Endometrium (tissue), 2 donors: Measurements from ENCODE around the gene SMIM10L2A.
"Not testable (repeated sequence)": the region's sequence is repeated elsewhere in the genome, so short reads cannot be mapped to it uniquely, and the experiment has no call there.

ENCODE experiments used
- FAIRE-seq: peaks from 2 replicates; lab custom pipeline; 2012; peaks lifted over from hg19 to GRCh38; lab: Jason Lieb, UNC
- donor health status: control.
- donor health status: control.

The SMIM10L2A gene

GRCh38 chrX:135421932-135422809 is at the start of gene SMIM10L2A:
Gene SMIM10L2A (plus strand): TSS chrX:135421944. CDS start chrX:135422132, 188 bp downstream.
- no peak for FAIRE-seq

GRCh38 chrX:135373357-135373756 is 48.4 kb upstream of the SMIM10L2A start:
- no peak for FAIRE-seq

DNA sequence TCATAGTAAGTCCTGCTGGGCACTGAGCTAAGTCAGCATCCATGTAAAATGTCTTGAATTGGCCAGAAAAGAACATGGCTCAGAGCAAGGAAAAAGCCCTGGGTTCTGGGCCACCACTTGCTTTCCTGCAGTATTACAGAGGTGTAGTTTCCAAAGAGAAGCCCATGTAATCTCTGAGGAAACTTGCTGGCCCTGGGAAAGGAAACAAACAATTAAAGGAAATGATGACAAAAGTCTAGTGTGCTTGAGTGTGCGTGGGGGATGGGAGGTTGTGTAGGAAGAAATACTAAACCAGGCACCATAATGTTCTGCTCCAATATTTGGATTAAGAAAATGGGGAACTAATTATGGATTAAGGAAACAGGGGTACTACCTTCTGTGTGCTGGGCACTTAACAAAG is 39.5 kb upstream of the SMIM10L2A start:
- no peak for FAIRE-seq

DNA sequence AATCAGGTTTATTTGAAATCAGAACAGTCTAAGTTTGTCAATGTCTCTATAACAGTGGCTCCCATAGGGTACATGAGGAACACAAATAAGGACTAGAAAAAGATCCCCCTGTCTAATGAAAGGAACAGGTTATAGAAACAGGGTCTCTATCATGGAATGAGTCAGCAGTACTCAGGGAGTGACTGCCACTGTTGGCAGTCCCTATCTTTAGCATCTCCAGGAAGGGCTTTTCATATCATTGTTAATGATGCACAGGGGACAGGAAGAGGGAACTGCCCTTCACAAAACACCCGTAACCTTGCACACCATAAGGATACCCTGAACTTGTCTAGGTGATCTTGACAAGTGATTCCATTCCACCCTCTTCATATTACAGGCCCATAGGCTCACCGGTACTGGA is 38.5 kb upstream of the SMIM10L2A start:
- no peak for FAIRE-seq

DNA sequence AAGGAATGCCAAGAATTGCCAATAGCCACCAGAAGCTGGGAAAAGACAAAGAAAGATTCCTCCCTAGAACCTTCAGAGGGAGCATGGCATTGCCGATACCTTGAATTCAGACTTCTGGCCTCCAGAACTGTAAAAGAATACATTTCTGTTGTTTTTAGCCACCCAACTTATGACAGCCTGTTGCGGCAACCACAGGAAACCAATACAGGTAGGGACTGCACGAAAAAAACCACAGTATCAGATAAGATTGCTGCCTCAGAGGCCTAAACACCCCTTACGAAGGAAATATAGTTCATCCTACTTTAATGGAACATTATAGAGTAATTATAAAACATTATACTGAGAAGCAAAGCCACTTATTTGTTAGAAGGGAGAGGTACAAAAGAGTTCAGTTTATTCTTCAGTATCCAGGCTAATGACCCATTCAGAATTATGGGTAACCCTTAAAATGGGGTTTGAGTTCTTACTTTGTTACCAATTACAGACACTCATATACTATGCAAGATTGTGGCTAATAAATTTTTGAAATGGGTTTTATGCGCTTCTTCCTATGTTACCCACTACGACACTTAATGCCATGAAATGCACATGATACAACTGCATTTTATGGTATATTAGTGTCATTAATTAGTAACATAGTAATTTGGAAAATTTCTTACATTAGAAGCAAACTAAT is 37.4 kb upstream of the SMIM10L2A start:
- no peak for FAIRE-seq

GRCh38 chrX:135388841-135389240 is 32.9 kb upstream of the SMIM10L2A start:
- FAIRE-seq = no peak

GRCh38 chrX:135389243-135389642 is 32.5 kb upstream of the SMIM10L2A start:
- no peak for FAIRE-seq

- no peak for FAIRE-seq
Measured at GRCh38 chrX:135389717-135390116, 32.0 kb upstream of the SMIM10L2A start.

DNA sequence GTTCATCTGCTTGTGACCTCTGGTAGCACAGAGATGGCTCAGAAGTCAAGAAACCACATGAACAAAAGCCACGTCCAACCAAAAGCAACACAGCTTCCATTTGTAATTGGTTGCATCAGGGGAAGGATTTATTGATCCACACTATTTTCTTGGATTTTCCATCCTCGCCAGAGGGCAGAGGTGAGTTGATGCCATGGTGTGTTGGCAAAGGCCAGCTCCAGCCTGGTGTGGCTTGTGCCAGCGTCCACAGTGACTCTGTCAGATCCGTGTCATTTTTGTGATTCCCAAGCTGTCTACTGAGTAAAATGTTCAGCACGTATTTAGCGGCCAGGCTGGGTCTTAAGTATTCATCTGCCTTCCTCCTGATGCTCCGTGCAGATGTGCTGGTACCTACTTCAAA is 30.0 kb upstream of the SMIM10L2A start:
- no peak for FAIRE-seq

GRCh38 chrX:135393051-135393450 is 28.7 kb upstream of the SMIM10L2A start:
- FAIRE-seq = no peak

GRCh38 chrX:135395064-135395463 is 26.7 kb upstream of the SMIM10L2A start:
- no peak for FAIRE-seq

- no peak for FAIRE-seq
Measured at GRCh38 chrX:135396109-135396508, 25.6 kb upstream of the SMIM10L2A start.

- no peak for FAIRE-seq
Measured at GRCh38 chrX:135396566-135396965, 25.2 kb upstream of the SMIM10L2A start.

DNA sequence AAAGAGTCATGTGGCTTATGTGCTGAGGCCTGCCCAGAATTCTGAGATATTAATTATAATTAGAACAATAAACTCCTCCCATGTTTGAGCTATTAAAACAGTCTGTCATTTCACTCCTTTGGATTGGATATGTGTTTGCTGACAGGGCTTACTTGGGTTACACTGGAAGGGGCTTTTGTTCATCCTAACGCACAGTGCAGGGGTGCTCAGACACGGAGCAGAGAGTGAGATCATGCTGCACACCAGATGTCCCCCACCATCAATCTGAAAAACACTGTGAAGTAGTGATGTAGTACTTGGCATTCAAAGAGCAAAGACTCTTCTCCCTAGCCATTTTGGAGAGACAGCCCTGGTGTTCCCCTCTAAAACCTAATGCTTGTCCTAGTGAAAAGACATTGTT is 24.1 kb upstream of the SMIM10L2A start:
- FAIRE-seq = no peak

DNA sequence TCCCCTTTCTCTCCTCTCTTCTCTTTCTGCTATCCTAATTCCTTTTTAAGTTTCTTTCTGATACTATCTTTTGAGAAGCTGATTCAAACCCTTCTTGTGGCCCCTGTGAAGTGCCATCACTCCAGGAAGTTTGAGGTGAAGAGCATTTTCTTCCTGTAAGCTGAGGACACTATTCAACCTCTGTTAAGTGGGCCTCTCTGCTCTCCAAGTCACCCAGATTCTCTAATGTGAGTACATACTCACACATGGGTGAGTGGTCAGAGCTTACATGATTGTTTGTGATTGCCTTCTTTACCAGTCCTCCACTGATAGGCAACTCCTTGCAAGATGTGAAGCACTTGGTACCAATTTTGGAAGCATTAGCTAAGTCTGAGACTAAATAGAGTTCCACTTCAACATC is 18.4 kb upstream of the SMIM10L2A start:
- no peak for FAIRE-seq

DNA sequence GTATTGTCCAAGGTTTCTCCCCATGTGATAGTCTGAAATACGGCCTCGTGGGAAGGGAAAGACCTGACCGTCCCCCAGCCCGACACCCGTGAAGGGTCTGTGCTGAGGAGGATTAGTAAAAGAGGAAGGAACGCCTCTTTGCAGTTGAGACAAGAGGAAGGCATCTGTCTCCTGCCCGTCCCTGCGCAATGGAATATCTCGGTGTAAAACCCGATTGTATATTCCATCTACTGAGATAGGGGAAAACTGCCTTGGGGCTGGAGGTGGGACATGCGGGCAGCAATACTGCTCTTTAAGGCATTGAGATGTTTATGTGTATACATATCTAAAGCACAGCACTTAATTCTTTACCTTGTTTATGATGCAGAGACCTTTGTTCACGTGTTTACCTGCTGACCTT is 15.3 kb upstream of the SMIM10L2A start:
- FAIRE-seq = not testable (repeated sequence)

- FAIRE-seq = no peak
Measured at GRCh38 chrX:135408794-135409193, 12.9 kb upstream of the SMIM10L2A start.

GRCh38 chrX:135410861-135411627 is 10.7 kb upstream of the SMIM10L2A start:
- FAIRE-seq = no peak

DNA sequence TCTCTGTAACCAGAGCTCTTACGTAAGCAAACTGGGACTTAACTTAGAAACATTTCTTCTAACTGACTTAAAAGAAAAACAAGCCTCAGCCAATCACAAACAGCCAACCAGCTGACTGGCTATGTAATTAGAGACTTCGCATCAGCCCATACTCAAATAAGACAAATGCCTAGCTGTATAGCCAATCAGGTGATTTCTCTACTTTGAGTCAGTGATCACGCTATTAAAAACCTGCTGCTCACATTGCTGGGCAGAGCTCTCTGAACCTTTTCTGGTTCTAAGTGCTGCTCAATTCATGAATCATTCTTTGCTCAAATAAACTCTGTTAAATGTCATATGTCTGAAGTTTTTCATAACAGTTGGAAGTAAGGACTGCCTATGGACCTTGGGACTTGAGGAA is 9.9 kb upstream of the SMIM10L2A start:
- no peak for FAIRE-seq

GRCh38 chrX:135416546-135416945 is 5.2 kb upstream of the SMIM10L2A start:
- FAIRE-seq = no peak

- no peak for FAIRE-seq
Measured at GRCh38 chrX:135420831-135421230, 913 bp upstream of the SMIM10L2A start.

- FAIRE-seq = no peak
Measured at GRCh38 chrX:135421537-135421931, 210 bp upstream of the SMIM10L2A start.

GRCh38 chrX:135422810-135423168 is 1.0 kb downstream of the SMIM10L2A start:
- not testable (repeated sequence) for FAIRE-seq
